Natural killer cell (primary cell): ENCODE measurements around the gene MLXIP. TPM values are rescaled to one million over a fixed set of nuclear protein-coding genes. Genes with fewer than 3 reads are reported as not detected.

Experiments
- ATAC-seq, 3 donors: fragments of 150-1000 bp in 2 of 3; fragments of 200-7000 bp in 1 of 3; cut with Tn5 transposase; 1 replicate in 1 of 3; 2 replicates in 2 of 3; pipeline ENCODE4 v1.10.0; 2021; ENCODE audit warnings: mild to moderate bottlenecking in 2 of 3, moderate library complexity in 2 of 3
- DNase-seq, 2 donors: peaks; one replicate each; pipeline versions ENCODE4 v3.0.0 to v3.0.0-alpha.2; 2013 to 2021; ENCODE audit warnings: mixed read lengths in 1 of 2
- H3K27ac ChIP-seq: one replicate; pipeline ENCODE4 v1.5.1; 2013; ENCODE audit warnings: mild to moderate bottlenecking, low read length
- H3K27me3 ChIP-seq: one replicate; pipeline ENCODE4 v1.6.1; 2013; ENCODE audit warnings: low read length; ENCODE audit not compliant: control insufficient read depth, insufficient read depth
- H3K36me3 ChIP-seq: one replicate; pipeline ENCODE4 v1.6.1; 2013; ENCODE audit warnings: low read length; ENCODE audit not compliant: control insufficient read depth, insufficient read depth
- H3K4me1 ChIP-seq: one replicate; pipeline ENCODE4 v1.6.1; 2013; ENCODE audit warnings: low read length; ENCODE audit not compliant: control insufficient read depth, insufficient read depth
- H3K4me3 ChIP-seq: one replicate; pipeline ENCODE4 v1.5.1; 2013; ENCODE audit warnings: low read length
- H3K9me3 ChIP-seq: one replicate; pipeline ENCODE4 v1.6.1; 2013; ENCODE audit warnings: low read length; ENCODE audit not compliant: control insufficient read depth, insufficient read depth
- H3K27ac Mint-ChIP-seq, 2 donors: one replicate each; pipeline ENCODE4 v1.8.0; 2022; ENCODE audit warnings: mild to moderate bottlenecking in 2 of 2, mixed read lengths in 2 of 2, moderate library complexity in 1 of 2
- H3K27me3 Mint-ChIP-seq, 2 donors: one replicate each; pipeline ENCODE4 v1.8.0; 2022; ENCODE audit warnings: low read depth in 2 of 2, mixed read lengths in 2 of 2
- H3K36me3 Mint-ChIP-seq: one replicate; pipeline ENCODE4 v1.8.0; 2022; ENCODE audit warnings: mixed read lengths
- H3K4me1 Mint-ChIP-seq, 2 donors: one replicate each; pipeline ENCODE4 v1.8.0; 2022; ENCODE audit warnings: mixed read lengths in 2 of 2
- H3K4me3 Mint-ChIP-seq: one replicate; pipeline ENCODE4 v1.8.0; 2022; ENCODE audit warnings: mild to moderate bottlenecking, moderate library complexity, mixed read lengths
- H3K9me3 Mint-ChIP-seq, 2 donors: one replicate each; pipeline ENCODE4 v1.8.0; 2022; ENCODE audit warnings: mixed read lengths in 2 of 2
- CTCF ChIP-seq: fragments of 200-600 bp; IDR thresholded peaks from one replicate; pipeline ENCODE4 v1.8.0; 2022; ENCODE audit warnings: antibody characterized with exemption
- WGBS: methylation state at CpG from one replicate; pipeline ENCODE4 v1.1.7; 2013; ENCODE audit warnings: missing lambda C conversion rate; ENCODE audit not compliant: insufficient coverage; 5-methylcytosine and 5-hydroxymethylcytosine counted together
- intact Hi-C: fragments of 100-400 bp; cut with micrococcal nuclease; formaldehyde crosslinking; loops from one replicate; pipeline ENCODE4 v1.14.2; 2022
- total RNA-seq, 4 donors: library from RNA; stranded (reverse); fragments of 120-200 nt in 1 of 4; gene quantifications; one replicate each; pipeline versions ENCODE4 v1.2.3 to v1.2.4, GENCODE V29; 2013 to 2022

Gene MLXIP
- total RNA-seq, 3 donors from 2014 or later (not counting 1 experiment from before 2014, with no cell fraction given): 83.8 to 92.4 (median 86.1) TPM

GRCh38 chr12:122127839-122128238 lies 49.3 kb downstream of the MLXIP start:
- Histone ChIP-seq H3K27me3 (no peaks in the 10 kb centered on the region), H3K9me3 (no peaks in the 10 kb centered on the region), H3K36me3 (peaks cover 49% of the 10 kb centered on the region), H3K4me1 (peaks cover 26% of the 10 kb centered on the region), H3K27ac (no peak overlapping the region), H3K4me3 (no peak overlapping the region)
- no peak for ATAC-seq
- 92% methylated on average over 13 of the region's 13 CpGs for WGBS
- Mint-ChIP-seq H3K9me3 (no peaks in the 10 kb centered on the region), H3K27me3 (no peaks in the 10 kb centered on the region), H3K4me3 (no peak overlapping the region), H3K27ac (no peak overlapping the region), H3K4me1 (peaks cover 18 to 22% of the 10 kb centered on the region in 2 donors), H3K36me3 (no peaks in the 10 kb centered on the region)
- no peak for DNase-seq
- intact Hi-C loops: no loop called here
- TF ChIP-seq CTCF: no peak

DNA sequence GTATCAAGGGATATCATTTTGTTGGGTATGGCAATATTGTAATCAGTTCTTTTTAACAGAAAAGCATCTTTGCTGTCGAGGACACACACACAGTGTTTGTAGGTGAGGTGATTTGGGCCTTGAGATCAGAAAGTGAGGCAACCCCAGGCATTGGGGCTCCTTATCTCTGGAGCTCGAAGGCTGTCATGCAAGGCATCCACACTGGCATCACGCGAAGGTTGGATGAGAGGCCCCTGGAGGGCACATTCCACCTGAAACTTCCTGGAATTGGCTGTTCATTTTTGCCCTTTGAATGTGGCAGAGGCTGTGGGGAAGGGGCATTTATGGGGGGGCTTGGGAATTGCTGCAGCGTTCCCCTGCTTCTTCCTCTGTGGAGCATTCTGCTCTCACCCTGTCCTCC lies 49.9 kb downstream of the MLXIP start:
- intact Hi-C loops: no loop called here
- Histone ChIP-seq H3K27me3 (no peaks in the 10 kb centered on the region), H3K27ac (no peak overlapping the region), H3K4me1 (peaks cover 19% of the 10 kb centered on the region), H3K36me3 (peaks cover 53% of the 10 kb centered on the region), H3K4me3 (no peak overlapping the region), H3K9me3 (no peaks in the 10 kb centered on the region)
- TF ChIP-seq CTCF: no peak
- Mint-ChIP-seq H3K27me3 (no peaks in the 10 kb centered on the region), H3K27ac (no peak overlapping the region), H3K4me3 (no peak overlapping the region), H3K9me3 (no peaks in the 10 kb centered on the region), H3K4me1 (peaks cover 12 to 17% of the 10 kb centered on the region in 2 donors), H3K36me3 (no peaks in the 10 kb centered on the region)
- no peak for DNase-seq
- WGBS: 97% methylated on average over 5 of the region's 5 CpGs
- no peak for ATAC-seq

GRCh38 chr12:122129131-122129530 lies 50.6 kb downstream of the MLXIP start:
- no peak overlapping the region for H3K27ac ChIP-seq
- ATAC-seq: no peak
- no peaks in the 10 kb centered on the region for H3K9me3 ChIP-seq
- TF ChIP-seq CTCF: no peak
- H3K9me3 Mint-ChIP-seq: no peaks in the 10 kb centered on the region
- intact Hi-C loops: no loop called here
- H3K4me1 ChIP-seq: peaks cover 15% of the 10 kb centered on the region
- H3K27me3 Mint-ChIP-seq: no peaks in the 10 kb centered on the region
- H3K27ac Mint-ChIP-seq: no peak overlapping the region
- H3K4me3 ChIP-seq: no peak overlapping the region
- H3K36me3 Mint-ChIP-seq: no peaks in the 10 kb centered on the region
- no peak for DNase-seq
- H3K36me3 ChIP-seq: peaks cover 54% of the 10 kb centered on the region
- H3K4me1 Mint-ChIP-seq: peaks cover 12 to 19% of the 10 kb centered on the region in 2 donors
- no peaks in the 10 kb centered on the region for H3K27me3 ChIP-seq
- WGBS: 97% methylated on average over 13 of the region's 13 CpGs
- no peak overlapping the region for H3K4me3 Mint-ChIP-seq

DNA sequence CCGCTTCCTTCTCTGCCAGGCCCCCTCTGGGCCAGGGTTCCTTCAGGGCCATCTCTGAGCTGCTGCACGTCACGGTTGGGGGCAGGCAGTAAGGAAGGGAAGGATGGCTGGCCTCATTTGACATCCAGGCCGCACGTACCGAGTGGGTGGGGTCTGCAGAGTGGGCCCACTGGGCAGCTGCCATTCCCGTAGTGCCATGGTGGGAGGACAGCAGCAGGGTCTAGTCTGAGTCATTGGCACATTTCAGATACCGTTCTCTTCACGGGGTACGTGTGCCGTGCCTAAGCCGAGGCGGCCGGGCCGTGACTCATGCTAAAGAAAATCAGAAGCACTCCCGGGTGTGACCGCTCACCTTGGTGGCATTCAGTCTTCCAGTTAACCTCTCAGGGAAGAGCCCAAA lies 51.6 kb downstream of the MLXIP start:
- no peaks in the 10 kb centered on the region for H3K27me3 Mint-ChIP-seq
- peaks cover 12 to 19% of the 10 kb centered on the region in 2 donors for H3K4me1 Mint-ChIP-seq
- TF ChIP-seq CTCF: no peak
- Histone ChIP-seq H3K4me3 (no peak overlapping the region), H3K27ac (no peak overlapping the region), H3K4me1 (peaks cover 14% of the 10 kb centered on the region), H3K9me3 (no peaks in the 10 kb centered on the region), H3K36me3 (peaks cover 58% of the 10 kb centered on the region), H3K27me3 (no peaks in the 10 kb centered on the region)
- H3K9me3 Mint-ChIP-seq: no peaks in the 10 kb centered on the region
- intact Hi-C loops: loop anchor here (5.0 kb wide), 1 partner anchor 227 kb away; no protein-coding TSS in a partner anchor
- no peak overlapping the region for H3K4me3 Mint-ChIP-seq
- WGBS: 93% methylated on average over 17 of the region's 17 CpGs
- no peak for ATAC-seq
- no peak overlapping the region for H3K27ac Mint-ChIP-seq
- H3K36me3 Mint-ChIP-seq: no peaks in the 10 kb centered on the region
- DNase-seq: no peak
